GM13977 (cell line): ENCODE measurements around the gene SF1.

ENCODE experiments used
- DNase-seq: peaks from one replicate; pipeline ENCODE4 v3.0.0; 2012; ENCODE audit warnings: low spot score
- CTCF ChIP-seq: IDR thresholded peaks from 2 replicates; pipeline ENCODE4 v1.5.1; 2012; ENCODE audit warnings: mild to moderate bottlenecking, control low read depth; ENCODE audit not compliant: insufficient read depth; ENCODE audit errors: extremely low read depth, missing control alignments
- in situ Hi-C: fragments of 300-500 bp; cut with MboI; formaldehyde crosslinking; loops from one replicate; pipeline ENCODE4 v1.12.0; 2022; ENCODE audit warnings: low sequenced_read_pairs, low pct_unique_long_range_greater_than_20kb, mixed read lengths, inconsistent platforms; ENCODE audit not compliant: unreplicated experiment

The SF1 gene

GRCh38 chr11:64776875-64777274 lies 1.5 kb downstream of the SF1 start:
- TF ChIP-seq CTCF: no peak
- DNase-seq: no peak
- in situ Hi-C loops: no loop called here

- DNase-seq: no peak
- in situ Hi-C loops: no loop called here
- no peak for TF ChIP-seq CTCF
Measured at GRCh38 chr11:64776425-64776824, 1.9 kb downstream of the SF1 start.

DNA sequence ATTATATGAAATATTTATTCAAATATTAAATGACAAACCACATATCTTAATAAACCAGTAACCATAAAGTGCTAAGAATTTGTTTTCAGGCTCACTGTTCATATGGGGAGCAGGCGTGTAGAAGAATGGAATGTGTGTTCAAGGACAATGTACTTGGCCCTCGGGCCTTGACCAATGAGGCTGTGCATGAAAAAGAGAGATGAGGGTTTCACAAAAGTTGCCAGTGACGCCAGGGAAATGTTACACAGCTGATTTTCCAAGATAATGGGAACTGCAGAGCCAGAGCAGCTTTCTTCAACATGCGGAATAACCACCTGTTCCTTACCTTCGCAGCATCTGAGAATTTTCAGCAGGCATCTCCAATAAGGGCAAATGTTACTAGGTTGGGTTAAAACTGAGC lies 4.2 kb downstream of the SF1 start:
- no peak for DNase-seq
- no peak for TF ChIP-seq CTCF
- in situ Hi-C loops: no loop called here

GRCh38 chr11:64772303-64773018 lies 5.9 kb downstream of the SF1 start:
- no peak for TF ChIP-seq CTCF
- peak; percentile 66 for DNase-seq
- in situ Hi-C loops: no loop called here

DNA sequence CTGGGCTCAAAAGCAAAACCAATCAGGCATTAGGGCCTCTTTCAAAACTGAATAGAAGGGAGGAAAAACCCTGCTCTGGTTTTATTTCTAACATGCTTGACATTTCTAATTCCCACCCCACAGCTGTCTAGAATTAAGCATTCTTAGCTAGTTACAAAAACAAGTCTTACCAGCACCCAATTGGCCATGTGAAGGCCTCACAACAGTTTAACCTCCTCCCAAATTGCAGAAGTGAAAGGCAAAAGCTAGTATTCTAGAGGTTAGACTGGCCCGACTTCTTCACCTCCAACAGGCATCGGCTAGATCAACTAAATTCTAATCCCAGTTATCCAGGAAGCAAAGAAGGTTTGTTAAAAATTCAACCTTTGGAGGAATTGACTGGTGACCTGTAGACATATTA lies 6.5 kb downstream of the SF1 start:
- peak; percentile 50 for DNase-seq
- no peak for TF ChIP-seq CTCF
- in situ Hi-C loops: no loop called here

GRCh38 chr11:64770120-64770519 lies 8.2 kb downstream of the SF1 start:
- DNase-seq: no peak
- TF ChIP-seq CTCF: no peak
- in situ Hi-C loops: no loop called here
